ENCODE results near the gene NBEAL1.

DNA sequence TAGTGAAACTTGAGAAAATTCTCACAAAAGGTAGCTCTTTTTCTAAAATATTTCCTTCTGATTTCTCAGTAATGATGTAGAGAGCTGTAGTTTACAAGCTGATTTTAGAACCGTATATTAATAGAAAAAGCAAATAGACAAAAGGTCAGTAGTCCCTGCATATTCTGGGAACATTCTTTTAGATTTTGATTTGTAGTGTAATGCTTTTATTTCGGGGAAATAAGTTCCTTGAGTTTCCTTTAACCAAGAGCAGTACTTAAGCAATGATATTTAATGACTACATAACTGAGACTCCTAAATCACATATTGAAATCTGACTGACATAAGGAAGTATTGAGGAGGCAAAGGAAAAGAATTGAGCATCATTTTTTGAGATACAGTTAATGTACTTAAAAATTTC lies 22.4 kb downstream of the NBEAL1 start:
- no peak for TF ChIP-seq POLR2A (IDR thresholded peaks at IDR 0.05)
- TF ChIP-seq EP300 (IDR thresholded peaks at IDR 0.05): no peak
- TF ChIP-seq, protein P1, sequence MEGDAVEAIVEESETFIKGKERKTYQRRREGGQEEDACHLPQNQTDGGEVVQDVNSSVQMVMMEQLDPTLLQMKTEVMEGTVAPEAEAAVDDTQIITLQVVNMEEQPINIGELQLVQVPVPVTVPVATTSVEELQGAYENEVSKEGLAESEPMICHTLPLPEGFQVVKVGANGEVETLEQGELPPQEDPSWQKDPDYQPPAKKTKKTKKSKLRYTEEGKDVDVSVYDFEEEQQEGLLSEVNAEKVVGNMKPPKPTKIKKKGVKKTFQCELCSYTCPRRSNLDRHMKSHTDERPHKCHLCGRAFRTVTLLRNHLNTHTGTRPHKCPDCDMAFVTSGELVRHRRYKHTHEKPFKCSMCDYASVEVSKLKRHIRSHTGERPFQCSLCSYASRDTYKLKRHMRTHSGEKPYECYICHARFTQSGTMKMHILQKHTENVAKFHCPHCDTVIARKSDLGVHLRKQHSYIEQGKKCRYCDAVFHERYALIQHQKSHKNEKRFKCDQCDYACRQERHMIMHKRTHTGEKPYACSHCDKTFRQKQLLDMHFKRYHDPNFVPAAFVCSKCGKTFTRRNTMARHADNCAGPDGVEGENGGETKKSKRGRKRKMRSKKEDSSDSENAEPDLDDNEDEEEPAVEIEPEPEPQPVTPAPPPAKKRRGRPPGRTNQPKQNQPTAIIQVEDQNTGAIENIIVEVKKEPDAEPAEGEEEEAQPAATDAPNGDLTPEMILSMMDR (IDR thresholded peaks at IDR 0.05): no peak
